ENCODE data around the gene SLC13A4. TPM values are rescaled to one million over a fixed set of nuclear protein-coding genes. Genes with fewer than 3 reads are reported as not detected.

The SLC13A4 gene
- polyA plus RNA-seq, 1 experiment = 0.04 TPM

GRCh38 chr7:135682191-135682590 lies 45.8 kb downstream of the SLC13A4 start:
- H3K36me3 ChIP-seq (ENCODE audit: control insufficient read depth, insufficient read depth, low read length) = peaks cover 3% of the 10 kb centered on the region
- ChIA-PET CTCF (interaction anchor here (0.6 to 5.4 kb wide), 3 partner anchors 9 to 90 kb away, joined by 3 to 39 read pairs (median 6); no protein-coding TSS in a partner anchor), POLR2A (no interaction called here)
- no peak for TF ChIP-seq CTCF (IDR thresholded peaks at IDR 0.05; ENCODE audit: insufficient read depth, low read depth, low read length)
- DNase-seq (ENCODE audit: low read depth) = no peak
- no peaks in the 10 kb centered on the region for H3K27me3 ChIP-seq (ENCODE audit: control insufficient read depth, insufficient read depth, low read length)
- H3K4me3 ChIP-seq (ENCODE audit: low read depth, low read length) = no peak overlapping the region

- no peak for TF ChIP-seq CTCF (IDR thresholded peaks at IDR 0.05; ENCODE audit: insufficient read depth, low read depth, low read length)
- POLR2A ChIA-PET = no interaction called here
- CTCF ChIA-PET = interaction anchor here (0.6 to 5.4 kb wide), 3 partner anchors 9 to 90 kb away, joined by 3 to 39 read pairs (median 6); no protein-coding TSS in a partner anchor
- Histone ChIP-seq H3K36me3 (ENCODE audit: control insufficient read depth, insufficient read depth, low read length) (peaks cover 3% of the 10 kb centered on the region; the same call in 1 of the 2 replicates), H3K27me3 (ENCODE audit: control insufficient read depth, insufficient read depth, low read length) (no peaks in the 10 kb centered on the region), H3K4me3 (ENCODE audit: low read depth, low read length) (no peak overlapping the region)
- DNase-seq (ENCODE audit: low read depth) = no peak
Measured at GRCh38 chr7:135681762-135682161, 46.2 kb downstream of the SLC13A4 start.

GRCh38 chr7:135678612-135679575 lies 49.1 kb downstream of the SLC13A4 start:
- TF ChIP-seq CTCF (IDR thresholded peaks at IDR 0.05; ENCODE audit: insufficient read depth, low read depth, low read length) = no peak
- H3K27me3 ChIP-seq (ENCODE audit: control insufficient read depth, insufficient read depth, low read length) = no peaks in the 10 kb centered on the region
- H3K36me3 ChIP-seq (ENCODE audit: control insufficient read depth, insufficient read depth, low read length) = peaks cover 4% of the 10 kb centered on the region; the same call in 1 of the 2 replicates
- POLR2A ChIA-PET = no interaction called here
- CTCF ChIA-PET = interaction anchor here (1.2 to 1.9 kb wide), 2 partner anchors 32 to 119 kb away, joined by 3 to 6 read pairs; no protein-coding TSS in a partner anchor
- H3K4me3 ChIP-seq (ENCODE audit: low read depth, low read length) = no peak overlapping the region
- peak; percentile 61 for DNase-seq (ENCODE audit: low read depth)

- Histone ChIP-seq H3K4me3 (ENCODE audit: low read depth, low read length) (no peak overlapping the region), H3K27me3 (ENCODE audit: control insufficient read depth, insufficient read depth, low read length) (no peaks in the 10 kb centered on the region), H3K36me3 (ENCODE audit: control insufficient read depth, insufficient read depth, low read length) (0 out of 2 replicates have a peak, but pooled peaks cover 3% of the 10 kb centered on the region)
- CTCF ChIA-PET = interaction anchor here (0.5 to 8.5 kb wide), 29 partner anchors 10 to 1049 kb away, joined by 3 to 112 read pairs (median 4); partner anchors contain the start of gene STMP1
- no peak for DNase-seq (ENCODE audit: low read depth)
- TF ChIP-seq CTCF (IDR thresholded peaks at IDR 0.05; ENCODE audit: insufficient read depth, low read depth, low read length) = no peak
- POLR2A ChIA-PET = interaction anchor here (0.6 kb wide), 3 partner anchors 9 to 66 kb away, joined by 3 to 12 read pairs (median 4); no protein-coding TSS in a partner anchor
Measured at GRCh38 chr7:135673360-135673706, 54.7 kb downstream of the SLC13A4 start.
